ENCODE data around the gene PRKCB.

PRKCB gene

DNA sequence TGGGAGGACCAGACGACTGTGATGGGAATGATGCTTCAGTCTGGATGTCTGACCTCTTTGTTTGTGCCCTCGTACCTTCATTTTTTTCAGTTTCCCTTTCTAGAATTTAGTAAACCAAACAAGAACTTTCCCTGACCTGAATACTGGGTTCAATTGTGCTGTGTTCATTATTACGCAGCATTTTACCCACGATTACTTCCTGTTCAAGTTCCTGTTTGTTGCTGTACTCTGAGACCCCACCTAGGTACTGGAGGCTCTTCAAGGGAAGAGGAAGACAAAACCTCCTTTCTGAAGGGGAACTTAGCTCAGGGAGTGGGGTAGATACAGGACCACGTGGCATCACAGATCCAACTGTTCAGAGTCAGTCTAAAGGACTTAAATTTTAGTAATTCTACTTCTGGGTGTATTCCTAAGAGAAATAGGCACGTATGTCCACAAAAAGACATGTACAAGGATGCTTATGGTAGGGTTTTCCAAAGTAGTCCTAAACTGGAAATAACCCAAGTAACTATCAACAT is 9.2 kb upstream of the PRKCB start:
- H3K4me3 Mint-ChIP-seq: peak overlapping the region; percentile 48
- peaks cover 25% of the 10 kb centered on the region for H3K9me3 Mint-ChIP-seq
- H3K4me1 Mint-ChIP-seq (ENCODE audit: low read depth): peaks cover 32% of the 10 kb centered on the region
- H3K36me3 Mint-ChIP-seq (ENCODE audit: low read depth): peaks cover 15% of the 10 kb centered on the region
- peak overlapping the region; percentile 79 for H3K27ac Mint-ChIP-seq
- no peak for DNase-seq (ENCODE audit: low spot score)
- peaks cover 3% of the 10 kb centered on the region for H3K27me3 Mint-ChIP-seq (ENCODE audit: low read depth)

GRCh38 chr16:23827057-23827456 is 8.7 kb upstream of the PRKCB start:
- H3K4me3 Mint-ChIP-seq: peak overlapping the region; percentile 48
- no peak for DNase-seq (ENCODE audit: low spot score)

DNA sequence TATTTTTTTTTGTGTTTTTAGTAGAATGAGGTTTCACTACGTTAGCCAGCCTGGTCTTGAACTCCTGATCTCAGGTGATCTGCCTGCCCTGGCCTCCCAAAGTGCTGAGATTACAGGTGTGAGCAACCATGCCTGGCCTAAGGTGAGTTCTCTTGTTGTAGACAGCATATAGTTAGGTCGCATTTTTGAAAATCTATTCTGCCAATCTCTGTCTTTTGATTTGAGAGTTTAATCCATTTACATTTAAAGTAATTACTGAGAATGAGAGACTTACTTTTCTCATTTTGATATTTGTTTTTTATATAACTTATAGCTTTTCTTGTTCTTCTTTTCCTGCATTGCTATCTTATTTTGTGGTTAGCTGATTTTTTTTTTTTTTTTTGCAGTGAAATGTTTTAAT is 6.3 kb upstream of the PRKCB start:
- Mint-ChIP-seq H3K27ac (no peak overlapping the region), H3K9me3 (peaks cover 25% of the 10 kb centered on the region), H3K4me3 (no peak overlapping the region), H3K4me1 (ENCODE audit: low read depth) (peaks cover 43% of the 10 kb centered on the region), H3K27me3 (ENCODE audit: low read depth) (no peaks in the 10 kb centered on the region), H3K36me3 (ENCODE audit: low read depth) (peaks cover 16% of the 10 kb centered on the region)
- DNase-seq (ENCODE audit: low spot score): no peak

More at GRCh38 chr16:23827057-23827456, 8.7 kb upstream of the PRKCB start:
- H3K4me1 Mint-ChIP-seq (ENCODE audit: low read depth): peaks cover 32% of the 10 kb centered on the region
- peaks cover 25% of the 10 kb centered on the region for H3K9me3 Mint-ChIP-seq
- H3K27ac Mint-ChIP-seq: peak overlapping the region; percentile 79
- H3K36me3 Mint-ChIP-seq (ENCODE audit: low read depth): peaks cover 15% of the 10 kb centered on the region
- peaks cover under 1% of the 10 kb centered on the region for H3K27me3 Mint-ChIP-seq (ENCODE audit: low read depth)

DNA sequence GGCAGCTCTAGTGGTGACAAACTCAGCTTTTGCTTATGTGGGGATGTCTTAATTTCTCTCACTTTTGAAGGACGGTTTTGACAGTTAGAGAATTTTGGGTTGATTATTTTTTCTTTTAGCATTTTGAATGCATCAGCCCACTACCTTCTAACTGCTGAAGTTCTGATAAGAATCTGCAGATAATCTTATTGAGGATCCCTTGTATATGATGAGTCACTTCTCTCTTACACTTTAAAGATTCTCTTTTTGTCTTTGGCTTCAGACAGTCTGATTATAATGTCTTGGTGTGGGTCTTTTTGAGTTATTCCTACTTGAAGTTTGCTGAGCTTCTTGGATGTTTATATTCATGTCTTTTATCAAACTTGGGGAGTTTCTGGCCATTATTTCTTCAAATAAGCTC is 5.5 kb upstream of the PRKCB start:
- Mint-ChIP-seq H3K4me3 (no peak overlapping the region), H3K9me3 (peaks cover 25% of the 10 kb centered on the region), H3K36me3 (ENCODE audit: low read depth) (peaks cover 16% of the 10 kb centered on the region), H3K27me3 (ENCODE audit: low read depth) (no peaks in the 10 kb centered on the region), H3K27ac (no peak overlapping the region), H3K4me1 (ENCODE audit: low read depth) (peaks cover 51% of the 10 kb centered on the region)
- no peak for DNase-seq (ENCODE audit: low spot score)

DNA sequence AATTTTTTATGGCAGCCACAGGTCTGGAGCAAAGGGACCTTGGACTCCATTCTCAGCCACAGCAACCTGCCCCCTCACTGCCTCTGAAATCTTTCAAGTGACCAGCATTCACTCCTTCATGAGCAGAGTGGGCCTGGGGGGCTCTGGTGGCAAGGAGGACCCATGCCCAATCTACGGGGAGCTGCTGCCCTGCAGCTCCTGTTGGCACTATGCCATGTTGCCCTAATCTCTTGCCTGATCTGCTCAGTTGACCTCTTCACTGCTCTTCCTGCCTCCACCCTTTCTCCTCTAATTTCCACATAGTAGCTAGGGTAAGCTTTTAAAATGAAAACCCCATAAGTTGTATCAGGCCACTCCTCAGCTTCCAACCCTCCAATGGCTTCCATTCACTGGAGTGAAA is 2.9 kb upstream of the PRKCB start:
- Mint-ChIP-seq H3K27me3 (ENCODE audit: low read depth) (no peaks in the 10 kb centered on the region), H3K27ac (no peak overlapping the region), H3K9me3 (peaks cover 25% of the 10 kb centered on the region), H3K36me3 (ENCODE audit: low read depth) (peaks cover 16% of the 10 kb centered on the region), H3K4me1 (ENCODE audit: low read depth) (peaks cover 49% of the 10 kb centered on the region), H3K4me3 (no peak overlapping the region)
- no peak for DNase-seq (ENCODE audit: low spot score)

DNA sequence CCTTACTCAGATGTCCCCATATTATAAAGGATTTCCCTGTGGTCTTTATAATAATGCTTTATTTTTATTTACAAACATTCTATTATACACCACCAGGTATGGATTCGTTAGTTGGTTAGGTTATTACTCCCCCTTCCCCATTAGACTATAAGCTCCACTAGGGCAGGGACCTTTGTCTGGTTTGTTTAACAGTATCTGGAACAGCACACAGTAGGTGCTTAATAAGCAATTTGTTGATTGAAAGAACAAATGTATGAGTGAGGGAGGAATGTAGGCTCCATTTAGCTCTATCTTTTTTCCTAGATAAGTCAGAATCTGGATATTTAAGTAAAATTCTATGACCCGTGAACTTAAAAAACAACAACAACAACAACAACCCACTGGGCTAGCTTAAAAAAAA is 2.3 kb upstream of the PRKCB start:
- DNase-seq (ENCODE audit: low spot score): no peak
- peaks cover 20% of the 10 kb centered on the region for H3K36me3 Mint-ChIP-seq (ENCODE audit: low read depth)
- peaks cover 49% of the 10 kb centered on the region for H3K4me1 Mint-ChIP-seq (ENCODE audit: low read depth)
- H3K27ac Mint-ChIP-seq: no peak overlapping the region
- no peaks in the 10 kb centered on the region for H3K27me3 Mint-ChIP-seq (ENCODE audit: low read depth)
- no peak overlapping the region for H3K4me3 Mint-ChIP-seq
- peaks cover 22% of the 10 kb centered on the region for H3K9me3 Mint-ChIP-seq

GRCh38 chr16:23833960-23834685 is 1.7 kb upstream of the PRKCB start:
- Mint-ChIP-seq H3K4me3 (peak overlapping the region; percentile 24), H3K27me3 (ENCODE audit: low read depth) (no peaks in the 10 kb centered on the region), H3K4me1 (ENCODE audit: low read depth) (peaks cover 51% of the 10 kb centered on the region), H3K9me3 (peaks cover 18% of the 10 kb centered on the region), H3K27ac (no peak overlapping the region), H3K36me3 (ENCODE audit: low read depth) (peaks cover 25% of the 10 kb centered on the region)
- DNase-seq (ENCODE audit: low spot score): no peak

DNA sequence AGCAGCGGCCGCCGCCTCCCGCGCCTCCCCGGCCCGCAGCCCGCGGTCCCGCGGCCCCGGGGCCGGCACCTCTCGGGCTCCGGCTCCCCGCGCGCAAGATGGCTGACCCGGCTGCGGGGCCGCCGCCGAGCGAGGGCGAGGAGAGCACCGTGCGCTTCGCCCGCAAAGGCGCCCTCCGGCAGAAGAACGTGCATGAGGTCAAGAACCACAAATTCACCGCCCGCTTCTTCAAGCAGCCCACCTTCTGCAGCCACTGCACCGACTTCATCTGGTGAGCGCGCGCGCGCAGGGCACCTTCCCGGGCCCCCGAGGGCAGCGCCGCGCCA is 258 bp downstream of the PRKCB start:
- Mint-ChIP-seq H3K4me1 (ENCODE audit: low read depth) (peaks cover 55% of the 10 kb centered on the region), H3K9me3 (peaks cover 2% of the 10 kb centered on the region), H3K27ac (no peak overlapping the region), H3K27me3 (ENCODE audit: low read depth) (no peaks in the 10 kb centered on the region), H3K4me3 (peak overlapping the region; percentile 94), H3K36me3 (ENCODE audit: low read depth) (peaks cover 29% of the 10 kb centered on the region)
- DNase-seq (ENCODE audit: low spot score): no peak

- H3K4me3 Mint-ChIP-seq: peak overlapping the region; percentile 94
- peak overlapping the region; percentile 74 for H3K27ac Mint-ChIP-seq
- no peaks in the 10 kb centered on the region for H3K9me3 Mint-ChIP-seq
- H3K36me3 Mint-ChIP-seq (ENCODE audit: low read depth): peaks cover 25% of the 10 kb centered on the region
- peaks cover 54% of the 10 kb centered on the region for H3K4me1 Mint-ChIP-seq (ENCODE audit: low read depth)
- DNase-seq (ENCODE audit: low spot score): no peak
- H3K27me3 Mint-ChIP-seq (ENCODE audit: low read depth): no peaks in the 10 kb centered on the region
Observed at GRCh38 chr16:23836404-23837311, 875 bp downstream of the PRKCB start.

- no peak for DNase-seq (ENCODE audit: low spot score)
- Mint-ChIP-seq H3K27me3 (ENCODE audit: low read depth) (no peaks in the 10 kb centered on the region), H3K27ac (peak overlapping the region; percentile 18), H3K4me1 (ENCODE audit: low read depth) (peaks cover 63% of the 10 kb centered on the region), H3K4me3 (peak overlapping the region; percentile 94), H3K36me3 (ENCODE audit: low read depth) (peaks cover 34% of the 10 kb centered on the region), H3K9me3 (no peaks in the 10 kb centered on the region)
Observed at GRCh38 chr16:23837553-23838308, 1.9 kb downstream of the PRKCB start.

GRCh38 chr16:23838485-23839142 is 2.8 kb downstream of the PRKCB start:
- no peak for DNase-seq (ENCODE audit: low spot score)
- H3K36me3 Mint-ChIP-seq (ENCODE audit: low read depth): peaks cover 35% of the 10 kb centered on the region
- H3K4me3 Mint-ChIP-seq: peak overlapping the region; percentile 94
- no peaks in the 10 kb centered on the region for H3K27me3 Mint-ChIP-seq (ENCODE audit: low read depth)
- no peaks in the 10 kb centered on the region for H3K9me3 Mint-ChIP-seq
- peaks cover 65% of the 10 kb centered on the region for H3K4me1 Mint-ChIP-seq (ENCODE audit: low read depth)
- H3K27ac Mint-ChIP-seq: no peak overlapping the region

- H3K36me3 Mint-ChIP-seq (ENCODE audit: low read depth): peaks cover 47% of the 10 kb centered on the region
- DNase-seq (ENCODE audit: low spot score): no peak
- peak overlapping the region; percentile 23 for H3K27ac Mint-ChIP-seq
- no peaks in the 10 kb centered on the region for H3K9me3 Mint-ChIP-seq
- H3K4me3 Mint-ChIP-seq: peak overlapping the region; percentile 25
- H3K27me3 Mint-ChIP-seq (ENCODE audit: low read depth): no peaks in the 10 kb centered on the region
- peaks cover 59% of the 10 kb centered on the region for H3K4me1 Mint-ChIP-seq (ENCODE audit: low read depth)
Observed at GRCh38 chr16:23840310-23840709, 4.5 kb downstream of the PRKCB start.

GRCh38 chr16:23842137-23842600 is 6.4 kb downstream of the PRKCB start:
- Mint-ChIP-seq H3K27me3 (ENCODE audit: low read depth) (no peaks in the 10 kb centered on the region), H3K4me3 (peak overlapping the region; percentile 45), H3K9me3 (no peaks in the 10 kb centered on the region), H3K27ac (peak overlapping the region; percentile 76), H3K4me1 (ENCODE audit: low read depth) (peaks cover 63% of the 10 kb centered on the region), H3K36me3 (ENCODE audit: low read depth) (peaks cover 57% of the 10 kb centered on the region)
- DNase-seq (ENCODE audit: low spot score): peak; percentile 65
